Omental fat pad (tissue), 4 donors: Measurements from ENCODE around the gene MAPKBP1. TPM values are rescaled to one million over a fixed set of nuclear protein-coding genes. Genes with fewer than 3 reads are reported as not detected.

Experiments
- ATAC-seq: fragments of 150-250 bp; one replicate; pipeline ENCODE4 v1.9.1; 2016; ENCODE audit warnings: mild to moderate bottlenecking, moderate library complexity; ENCODE audit not compliant: low FRiP score
- DNase-seq: peaks from one replicate; pipeline ENCODE4 v3.0.0-alpha.2; 2019; ENCODE audit warnings: low spot score
- total RNA-seq, 4 donors: library from RNA; depleted of rRNA; stranded (reverse); fragments of >200 nt; gene quantifications; one replicate each; pipeline ENCODE4 v1.1.0, GENCODE V29; 2016
- TF ChIP-seq, protein P1 (sequence below), 3 donors: fragments of 450-650 bp; IDR thresholded peaks; one replicate each; pipeline ENCODE4 v1.5.1; 2016 to 2017; ENCODE audit warnings: antibody characterized with exemption in 3 of 3, mild to moderate bottlenecking in 3 of 3, moderate library complexity in 2 of 3

Gene MAPKBP1
- total RNA-seq, 4 donors from 2014 or later, result 13.4 to 24.1 (median 14.4) TPM

GRCh38 chr15:41866263-41866703, 92.0 kb downstream of the MAPKBP1 start:
- TF ChIP-seq, protein P1, sequence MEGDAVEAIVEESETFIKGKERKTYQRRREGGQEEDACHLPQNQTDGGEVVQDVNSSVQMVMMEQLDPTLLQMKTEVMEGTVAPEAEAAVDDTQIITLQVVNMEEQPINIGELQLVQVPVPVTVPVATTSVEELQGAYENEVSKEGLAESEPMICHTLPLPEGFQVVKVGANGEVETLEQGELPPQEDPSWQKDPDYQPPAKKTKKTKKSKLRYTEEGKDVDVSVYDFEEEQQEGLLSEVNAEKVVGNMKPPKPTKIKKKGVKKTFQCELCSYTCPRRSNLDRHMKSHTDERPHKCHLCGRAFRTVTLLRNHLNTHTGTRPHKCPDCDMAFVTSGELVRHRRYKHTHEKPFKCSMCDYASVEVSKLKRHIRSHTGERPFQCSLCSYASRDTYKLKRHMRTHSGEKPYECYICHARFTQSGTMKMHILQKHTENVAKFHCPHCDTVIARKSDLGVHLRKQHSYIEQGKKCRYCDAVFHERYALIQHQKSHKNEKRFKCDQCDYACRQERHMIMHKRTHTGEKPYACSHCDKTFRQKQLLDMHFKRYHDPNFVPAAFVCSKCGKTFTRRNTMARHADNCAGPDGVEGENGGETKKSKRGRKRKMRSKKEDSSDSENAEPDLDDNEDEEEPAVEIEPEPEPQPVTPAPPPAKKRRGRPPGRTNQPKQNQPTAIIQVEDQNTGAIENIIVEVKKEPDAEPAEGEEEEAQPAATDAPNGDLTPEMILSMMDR (IDR thresholded peaks at IDR 0.05), result no peak
- no peak for DNase-seq
- ATAC-seq, result no peak

DNA sequence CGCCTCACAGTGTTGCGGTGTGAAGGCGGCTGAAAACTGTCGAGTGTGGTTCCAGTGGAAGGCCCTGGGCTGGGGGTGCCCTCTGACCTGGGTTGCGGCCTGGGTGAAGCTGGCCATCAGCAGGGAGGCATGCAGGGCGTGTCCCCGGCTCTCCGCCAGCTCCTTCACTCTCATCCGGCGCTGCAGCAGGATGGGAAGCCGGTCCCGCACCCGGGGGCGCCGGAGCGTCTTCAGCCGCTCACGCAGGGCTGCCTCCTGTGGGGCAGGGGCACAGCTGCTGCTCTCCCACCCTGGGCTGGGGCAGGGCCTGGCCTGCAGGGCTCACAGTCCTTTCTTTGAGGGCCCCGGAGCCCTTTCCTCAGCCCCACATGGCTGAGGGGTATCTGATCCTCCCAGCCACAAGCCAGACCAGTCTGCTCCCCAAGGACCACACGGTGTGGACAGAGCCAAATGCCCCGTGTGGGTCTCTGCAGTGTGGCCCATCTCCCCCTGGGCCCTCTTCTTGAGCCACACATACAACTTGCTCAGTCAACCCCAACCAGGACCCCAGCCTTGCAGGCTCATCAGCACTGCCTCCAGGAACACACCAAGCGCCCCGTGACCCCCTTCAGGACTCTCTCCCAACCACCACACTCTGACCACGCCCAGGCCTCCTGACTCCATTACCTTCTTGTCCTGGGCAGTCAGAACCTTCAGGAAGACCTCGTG, 92.7 kb downstream of the MAPKBP1 start:
- TF ChIP-seq, protein P1 (IDR thresholded peaks at IDR 0.05), result no peak
- ATAC-seq (no peak), DNase-seq (no peak)

- TF ChIP-seq, protein P1 (IDR thresholded peaks at IDR 0.05), result no peak
- no peak for ATAC-seq
- no peak for DNase-seq
Measured at GRCh38 chr15:41868321-41868720, 94.0 kb downstream of the MAPKBP1 start.

GRCh38 chr15:41869770-41870688, 95.7 kb downstream of the MAPKBP1 start:
- ATAC-seq (no peak), DNase-seq (no peak)
- TF ChIP-seq, protein P1 (IDR thresholded peaks at IDR 0.05), result no peak

- TF ChIP-seq, protein P1 (IDR thresholded peaks at IDR 0.05), result no peak
- ATAC-seq, result no peak
Measured at GRCh38 chr15:41870689-41871081, 96.4 kb downstream of the MAPKBP1 start.

DNA sequence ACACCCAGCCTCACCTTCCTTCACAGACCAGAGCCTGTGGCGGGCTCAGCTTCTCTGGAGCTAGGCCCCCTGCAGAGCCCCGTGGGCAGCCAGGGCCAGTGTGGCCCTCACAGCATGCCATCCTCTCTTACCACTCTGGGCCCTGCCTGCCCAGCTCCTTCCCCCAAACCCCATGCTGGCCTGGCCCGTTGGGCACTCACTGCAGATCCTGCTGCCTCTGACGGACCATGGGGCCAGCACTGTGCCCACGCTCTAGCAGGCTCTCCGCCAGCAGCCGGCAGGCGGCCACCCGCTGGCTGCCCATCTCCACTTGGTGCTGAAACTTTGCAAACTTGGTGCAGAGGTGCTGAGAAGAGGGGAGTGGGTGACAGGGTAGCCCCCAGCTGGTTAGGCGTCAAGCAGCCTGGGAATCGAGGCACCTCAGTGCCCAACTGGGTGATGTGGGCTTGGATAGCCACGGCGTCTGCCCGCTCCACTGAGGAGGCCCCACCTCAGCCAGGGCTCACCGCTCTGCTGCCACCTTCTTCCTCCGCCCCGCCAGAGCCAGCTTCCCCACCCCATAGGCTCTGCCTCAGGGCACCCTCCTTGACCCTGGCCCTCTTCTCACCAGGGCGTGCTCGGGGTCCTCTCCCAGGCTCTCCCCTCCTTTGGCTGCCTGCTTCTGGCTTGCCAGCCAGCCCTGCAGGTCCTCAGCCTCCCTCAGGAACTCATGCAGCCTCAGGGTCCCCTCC, 97.1 kb downstream of the MAPKBP1 start:
- TF ChIP-seq, protein P1 (IDR thresholded peaks at IDR 0.05), result no peak
- ATAC-seq (no peak), DNase-seq (no peak)

More at GRCh38 chr15:41870689-41871081, 96.4 kb downstream of the MAPKBP1 start:
- DNase-seq, result no peak
